RWPE1 (cell line): Measurements from ENCODE around the gene SUGT1.

ENCODE experiments used
- CTCF ChIA-PET: fragments of 350-600 bp; sonication (Branson Sonifier 250); formaldehyde crosslinking; extraction: SDS; loops from one replicate; lab custom pipeline; 2021; lab: Yijun Ruan, JAX
- POLR2A ChIA-PET: fragments of 400-600 bp; formaldehyde crosslinking; extraction: SDS; loops from one replicate; lab custom pipeline; 2020; ENCODE audit warnings: antibody characterized with exemption; ENCODE audit not compliant: low non-redundant PET; lab: Yijun Ruan, JAX
- DNase-seq: peaks from one replicate; pipeline ENCODE4 v3.0.0; 2012; ENCODE audit warnings: low spot score
- H3K27ac ChIP-seq: fragments of 450-650 bp; 2 replicates; pipeline ENCODE4 v1.5.1; 2017
- TF ChIP-seq, protein P1 (sequence below): fragments of 450-650 bp; conservative IDR thresholded peaks from 2 replicates; pipeline ENCODE4 v1.5.1; 2017; ENCODE audit warnings: low read depth, mild to moderate bottlenecking

Gene SUGT1

DNA sequence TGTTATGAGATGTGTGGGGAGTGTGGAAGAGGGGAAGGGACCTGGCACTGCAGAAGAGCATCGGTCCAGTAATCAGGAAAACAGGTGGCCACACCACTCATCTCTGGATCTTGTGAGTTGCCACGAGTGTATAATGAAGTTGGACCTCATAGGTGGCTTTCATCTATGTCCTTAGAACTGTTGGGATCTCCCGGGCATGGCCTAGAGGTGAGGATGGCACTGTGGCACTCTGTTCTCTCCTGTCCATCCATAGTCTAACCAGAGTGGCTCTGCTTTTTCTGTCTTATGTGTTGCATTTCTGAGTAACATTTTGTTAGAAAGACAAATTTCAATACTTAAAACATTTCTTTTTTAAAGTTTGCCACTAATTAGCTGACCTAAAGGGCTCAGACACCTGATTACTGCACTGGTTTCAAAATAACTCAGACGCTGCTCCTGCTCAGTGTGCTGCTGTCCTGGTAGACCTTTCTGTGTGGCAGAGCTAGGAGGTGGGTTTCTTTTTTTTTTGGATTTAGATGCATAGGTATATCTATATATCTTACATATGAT lies 81.5 kb downstream of the SUGT1 start:
- POLR2A ChIA-PET: no interaction called here
- TF ChIP-seq, protein P1, sequence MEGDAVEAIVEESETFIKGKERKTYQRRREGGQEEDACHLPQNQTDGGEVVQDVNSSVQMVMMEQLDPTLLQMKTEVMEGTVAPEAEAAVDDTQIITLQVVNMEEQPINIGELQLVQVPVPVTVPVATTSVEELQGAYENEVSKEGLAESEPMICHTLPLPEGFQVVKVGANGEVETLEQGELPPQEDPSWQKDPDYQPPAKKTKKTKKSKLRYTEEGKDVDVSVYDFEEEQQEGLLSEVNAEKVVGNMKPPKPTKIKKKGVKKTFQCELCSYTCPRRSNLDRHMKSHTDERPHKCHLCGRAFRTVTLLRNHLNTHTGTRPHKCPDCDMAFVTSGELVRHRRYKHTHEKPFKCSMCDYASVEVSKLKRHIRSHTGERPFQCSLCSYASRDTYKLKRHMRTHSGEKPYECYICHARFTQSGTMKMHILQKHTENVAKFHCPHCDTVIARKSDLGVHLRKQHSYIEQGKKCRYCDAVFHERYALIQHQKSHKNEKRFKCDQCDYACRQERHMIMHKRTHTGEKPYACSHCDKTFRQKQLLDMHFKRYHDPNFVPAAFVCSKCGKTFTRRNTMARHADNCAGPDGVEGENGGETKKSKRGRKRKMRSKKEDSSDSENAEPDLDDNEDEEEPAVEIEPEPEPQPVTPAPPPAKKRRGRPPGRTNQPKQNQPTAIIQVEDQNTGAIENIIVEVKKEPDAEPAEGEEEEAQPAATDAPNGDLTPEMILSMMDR: no peak
- H3K27ac ChIP-seq: no peak overlapping the region
- DNase-seq: no peak
- CTCF ChIA-PET: no interaction called here

DNA sequence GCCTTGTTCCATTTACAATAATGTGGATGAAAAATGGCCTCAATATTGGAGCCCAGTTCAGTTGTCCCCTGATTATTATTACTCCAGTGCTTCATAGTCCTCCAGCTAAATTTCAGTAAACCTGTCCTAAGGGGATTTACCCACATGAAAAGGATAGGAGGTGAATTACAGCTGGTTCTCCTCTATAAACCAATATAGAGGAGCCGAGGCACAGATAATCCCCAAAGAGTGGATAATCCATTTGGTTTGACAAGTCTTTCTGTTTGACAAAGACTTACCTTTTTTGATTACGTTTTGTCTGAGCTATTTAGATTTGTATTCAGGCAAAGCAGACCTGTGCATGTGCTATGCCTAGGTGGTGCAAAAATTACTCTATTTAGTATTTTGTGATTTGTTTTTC lies 84.3 kb downstream of the SUGT1 start:
- no peak for DNase-seq
- no peak overlapping the region for H3K27ac ChIP-seq
- ChIA-PET CTCF (interaction anchor here (0.6 kb wide), 1 partner anchor 14 kb away, joined by 4 read pairs; no protein-coding TSS in a partner anchor), POLR2A (no interaction called here)
- TF ChIP-seq, protein P1: no peak

DNA sequence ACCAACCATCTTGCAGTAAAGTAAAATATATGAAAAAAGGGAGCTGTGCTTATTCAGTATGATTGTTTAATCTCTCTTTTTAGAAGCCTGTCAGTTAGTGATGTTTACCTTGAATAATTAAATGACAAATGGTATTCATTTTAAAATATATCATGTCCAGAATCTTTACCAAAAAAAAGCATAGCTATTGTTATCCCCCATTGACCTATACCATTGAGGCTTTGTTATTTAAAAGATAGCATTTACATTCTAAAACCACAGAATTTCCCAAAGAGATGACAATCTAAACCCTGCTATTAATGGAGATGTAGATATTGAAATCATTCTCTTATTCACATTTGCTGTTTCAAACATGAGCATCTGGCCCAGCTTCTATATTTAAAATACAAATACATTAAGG lies 84.8 kb downstream of the SUGT1 start:
- CTCF ChIA-PET: interaction anchor here (0.6 kb wide), 1 partner anchor 13 kb away, joined by 4 read pairs; no protein-coding TSS in a partner anchor
- POLR2A ChIA-PET: no interaction called here
- DNase-seq: no peak
- no peak overlapping the region for H3K27ac ChIP-seq
- TF ChIP-seq, protein P1: no peak

DNA sequence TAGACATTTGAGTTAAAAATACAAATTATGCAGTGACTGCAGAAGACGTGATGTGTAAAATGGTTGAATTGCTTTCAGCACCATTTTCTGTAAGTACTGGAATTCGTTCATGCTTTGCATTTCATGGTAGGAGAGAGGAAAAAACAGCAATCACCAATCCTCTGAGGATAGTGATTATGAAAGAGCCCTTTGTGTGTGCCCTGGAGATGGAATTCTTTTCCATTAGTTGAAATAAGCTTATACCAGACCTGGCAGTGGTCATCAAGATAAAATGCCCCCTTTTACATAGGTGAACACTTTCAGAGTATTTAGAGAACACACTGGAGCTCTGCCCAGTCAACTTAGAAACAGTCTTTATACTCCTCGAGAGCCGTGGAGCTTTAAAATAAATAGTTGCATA lies 85.3 kb downstream of the SUGT1 start:
- DNase-seq: no peak
- ChIA-PET CTCF (no interaction called here), POLR2A (no interaction called here)
- H3K27ac ChIP-seq: no peak overlapping the region
- TF ChIP-seq, protein P1: no peak

DNA sequence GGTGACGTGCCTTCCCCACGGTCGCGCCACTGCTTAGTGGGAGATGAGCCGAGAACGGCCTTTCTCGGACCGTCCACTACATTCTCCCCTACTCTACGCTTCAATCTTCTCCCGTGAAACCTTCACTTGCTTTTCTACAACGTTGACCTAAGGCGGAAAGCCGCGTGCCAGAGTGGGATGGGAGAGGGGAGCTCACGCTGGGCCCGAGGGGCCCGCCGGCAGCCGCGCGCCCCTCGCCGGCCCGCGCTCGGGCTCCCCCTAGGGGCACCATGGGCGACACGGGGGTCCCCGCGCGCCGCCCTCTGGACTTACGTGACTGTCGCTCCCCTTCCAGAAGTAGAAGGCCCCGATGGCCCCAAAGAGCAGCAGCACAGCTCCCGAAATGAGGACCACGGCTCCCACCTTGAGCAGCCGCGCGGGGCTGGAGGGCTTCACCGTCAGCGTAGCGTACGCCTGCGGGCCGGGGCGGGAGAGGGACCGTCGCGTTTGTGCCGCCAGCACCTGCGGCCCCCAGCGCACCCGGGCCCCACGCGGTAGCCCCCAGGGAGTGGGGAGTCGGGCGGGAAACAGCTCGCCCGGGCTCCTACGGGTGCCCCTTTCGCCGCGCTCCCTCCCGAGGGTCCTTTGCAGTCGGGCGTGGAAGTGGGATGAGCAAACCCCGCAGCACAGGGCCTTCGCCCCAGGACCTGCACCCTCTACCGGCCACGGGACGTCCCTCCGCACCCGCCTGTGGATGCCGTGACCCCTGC lies 86.3 kb downstream of the SUGT1 start:
- TF ChIP-seq, protein P1: no peak
- DNase-seq: no peak
- ChIA-PET CTCF (interaction anchor here (1.0 kb wide), 1 partner anchor 15 kb away, joined by 3 read pairs; no protein-coding TSS in a partner anchor), POLR2A (no interaction called here)
- H3K27ac ChIP-seq: no peak overlapping the region

DNA sequence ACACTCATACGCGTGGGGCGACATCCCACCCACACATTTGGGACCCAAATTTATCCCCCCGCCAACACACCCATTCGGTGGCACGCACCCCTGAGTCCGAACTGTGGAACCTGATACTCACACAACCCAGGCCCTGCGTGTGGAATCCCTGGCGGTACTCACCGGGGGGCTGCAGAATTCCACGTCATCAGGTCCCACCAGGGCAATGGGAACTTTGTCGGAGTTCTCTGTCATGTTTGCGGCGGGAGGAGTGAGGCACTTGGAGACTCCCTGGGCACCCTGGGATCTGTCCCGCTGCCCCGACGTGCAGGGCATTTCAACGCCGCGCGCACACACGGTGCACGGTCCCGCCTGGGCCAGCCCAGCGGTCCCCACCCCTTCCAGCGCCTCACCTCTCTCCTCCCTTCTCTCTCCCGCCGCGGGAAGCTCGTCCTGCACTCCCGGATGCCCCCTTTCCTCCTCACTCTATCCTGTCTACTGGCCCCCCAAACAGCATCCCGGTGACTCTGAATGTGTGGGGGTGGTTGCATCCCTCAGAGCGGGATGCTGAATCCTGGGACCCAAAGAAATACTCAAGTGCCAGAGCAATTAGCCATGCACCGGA lies 86.9 kb downstream of the SUGT1 start, which contains the start of gene CNMD:
Gene CNMD (minus strand): TSS at position 353 of the 604 bp plus-strand sequence. CDS start 119 bp downstream, at position 234.
- POLR2A ChIA-PET: no interaction called here
- H3K27ac ChIP-seq: no peak within 1 kb of the TSS
- DNase-seq: no peak
- CTCF ChIA-PET: interaction anchor here (1.0 kb wide), 1 partner anchor 15 kb away, joined by 3 read pairs; no protein-coding TSS in a partner anchor
- TF ChIP-seq, protein P1: no peak
